Spleen (tissue), 7 donors: ENCODE measurements around the gene RDH8.

ENCODE experiments used
- POLR2AphosphoS5 ChIP-seq, 3 donors: sonication (generic); formaldehyde crosslinking; IDR thresholded peaks; one replicate each; pipeline ENCODE4 v1.5.1; 2017; ENCODE audit warnings: antibody characterized with exemption in 3 of 3
- TF ChIP-seq, protein P1 (sequence below), 11 experiments: fragments of 200-600 bp in 7 of 11; fragments of 450-650 bp in 4 of 11; sonication (generic) in 4 of 11; IDR thresholded peaks in 8 of 11; conservative IDR thresholded peaks in 3 of 11; 1 replicate in 7 of 11; 2 replicates in 4 of 11; pipeline versions ENCODE4 v1.4.0 to v1.8.0; 2016 to 2021; ENCODE audit warnings: antibody characterized with exemption in 11 of 11, inconsistent platforms in 4 of 11, mild to moderate bottlenecking in 1 of 11
- donor health status: DM: no; HTN: no; CAD: no; lungs with moderate emphysema.
- donor health status: DM: no; HTN: no; CAD: no.
- donor health status: DM: no; HTN: no; CAD: no.

- no peak for TF ChIP-seq POLR2AphosphoS5 (IDR thresholded peaks at IDR 0.05)
- TF ChIP-seq, protein P1, sequence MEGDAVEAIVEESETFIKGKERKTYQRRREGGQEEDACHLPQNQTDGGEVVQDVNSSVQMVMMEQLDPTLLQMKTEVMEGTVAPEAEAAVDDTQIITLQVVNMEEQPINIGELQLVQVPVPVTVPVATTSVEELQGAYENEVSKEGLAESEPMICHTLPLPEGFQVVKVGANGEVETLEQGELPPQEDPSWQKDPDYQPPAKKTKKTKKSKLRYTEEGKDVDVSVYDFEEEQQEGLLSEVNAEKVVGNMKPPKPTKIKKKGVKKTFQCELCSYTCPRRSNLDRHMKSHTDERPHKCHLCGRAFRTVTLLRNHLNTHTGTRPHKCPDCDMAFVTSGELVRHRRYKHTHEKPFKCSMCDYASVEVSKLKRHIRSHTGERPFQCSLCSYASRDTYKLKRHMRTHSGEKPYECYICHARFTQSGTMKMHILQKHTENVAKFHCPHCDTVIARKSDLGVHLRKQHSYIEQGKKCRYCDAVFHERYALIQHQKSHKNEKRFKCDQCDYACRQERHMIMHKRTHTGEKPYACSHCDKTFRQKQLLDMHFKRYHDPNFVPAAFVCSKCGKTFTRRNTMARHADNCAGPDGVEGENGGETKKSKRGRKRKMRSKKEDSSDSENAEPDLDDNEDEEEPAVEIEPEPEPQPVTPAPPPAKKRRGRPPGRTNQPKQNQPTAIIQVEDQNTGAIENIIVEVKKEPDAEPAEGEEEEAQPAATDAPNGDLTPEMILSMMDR (IDR thresholded peaks at IDR 0.05 in 8 of 11, conservative IDR thresholded peaks at IDR 0.05 in 3 of 11), result no peak
Observed at GRCh38 chr19:9972103-9972502, 41.2 kb upstream of the RDH8 start.
